ENCODE measurements around the gene HOXD13. TPM values are rescaled to one million over a fixed set of nuclear protein-coding genes. Genes with fewer than 3 reads are reported as not detected.

The HOXD13 gene
- polyA plus RNA-seq, 2 of the 4 experiments (the other 2 are of a cell fraction), result 0.13 to 0.35 TPM

GRCh38 chr2:176127774-176128072, 35.2 kb downstream of the HOXD13 start:
- CTCF ChIA-PET, result interaction anchor here (0.7 to 9.5 kb wide), 32 partner anchors 11 to 1206 kb away, joined by 3 to 139 read pairs (median 6); partner anchors contain the start of gene HOXD10
- H3K27ac ChIP-seq, result no peak overlapping the region
- no peak overlapping the region for H3K4me3 ChIP-seq
- 74% methylated on average over 4 of the region's 4 CpGs for WGBS (ENCODE audit: missing lambda C conversion rate)
- H3K4me2 ChIP-seq, result no peak overlapping the region
- TF ChIP-seq TP53 (CRISPR knock-in tag; IDR thresholded peaks at IDR 0.05) (no peak), SREBF2 (IDR thresholded peaks at IDR 0.05) (no peak), KDM5A (IDR thresholded peaks at IDR 0.05) (no peak), FOSB (CRISPR knock-in tag; IDR thresholded peaks at IDR 0.05) (no peak), EHF (CRISPR knock-in tag; IDR thresholded peaks at IDR 0.05) (no peak), HES2 (IDR thresholded peaks at IDR 0.05) (no peak), ATOH8 (CRISPR knock-in tag; IDR thresholded peaks at IDR 0.05; ENCODE audit: low read depth) (no peak), CBX2 (IDR thresholded peaks at IDR 0.05; ENCODE audit: borderline replicate concordance, low read depth) (no peak), POLR2AphosphoS2 (conservative IDR thresholded peaks at IDR 0.05; ENCODE audit: low read length) (no peak), TFCP2L1 (CRISPR knock-in tag; IDR thresholded peaks at IDR 0.05) (no peak), HDAC2 (IDR thresholded peaks at IDR 0.05) (no peak), ELK1 (IDR thresholded peaks at IDR 0.05; ENCODE audit: low read depth, low read length) (no peak)
- H3K4me1 ChIP-seq, result 0 out of 3 replicates have a peak, but pooled peaks cover 3% of the 10 kb centered on the region
- no peaks in the 10 kb centered on the region for H3K9me3 ChIP-seq
- no peak for DNase-seq (ENCODE audit: low read depth in 1 of 2, low spot score in 1 of 2)
- ATAC-seq, result no peak
- POLR2A ChIA-PET, result no interaction called here
- no peak for FAIRE-seq

GRCh38 chr2:176128172-176128981, 35.9 kb downstream of the HOXD13 start:
- DNase-seq (ENCODE audit: low read depth in 1 of 2, low spot score in 1 of 2) (no peak), ATAC-seq (no peak), FAIRE-seq (no peak)
- Histone ChIP-seq H3K4me2 (no peak overlapping the region; the same call in 2 of the 3 replicates), H3K27ac (no peak overlapping the region), H3K4me1 (0 out of 3 replicates have a peak, but pooled peaks cover 3% of the 10 kb centered on the region), H3K4me3 (no peak overlapping the region), H3K9me3 (no peaks in the 10 kb centered on the region)
- no peak for TF ChIP-seq CEBPB (IDR thresholded peaks at IDR 0.05)
- no peak for TF ChIP-seq MAFK (IDR thresholded peaks at IDR 0.05; ENCODE audit: partially characterized antibody)
- no peak for TF ChIP-seq POLR2A (IDR thresholded peaks at IDR 0.05; ENCODE audit: low read length)
- TF ChIP-seq NR3C1 (IDR thresholded peaks at IDR 0.05), result no peak
- TF ChIP-seq CTCF (IDR thresholded peaks at IDR 0.05), result no peak
- TF ChIP-seq REST (IDR thresholded peaks at IDR 0.05), result no peak
- TF ChIP-seq HDAC2 (IDR thresholded peaks at IDR 0.05), result no peak
- TF ChIP-seq ZSCAN20 (CRISPR knock-in tag; IDR thresholded peaks at IDR 0.05), result no peak
- POLR2A ChIA-PET, result interaction anchor here (1.2 kb wide), 1 partner anchor 141 kb away, joined by 3 read pairs; the partner anchor contains the start of gene MTX2
- WGBS (ENCODE audit: missing lambda C conversion rate), result 95% methylated on average over 49 of the region's 49 CpGs
- CTCF ChIA-PET, result interaction anchor here (1.1 to 9.5 kb wide), 19 partner anchors 11 to 1205 kb away, joined by 3 to 139 read pairs (median 9); partner anchors contain the start of gene HOXD10

Data from A549 (cell line).